HG02870 (cell line): ENCODE results near the gene DYNAP.

ENCODE experiments used
- ATAC-seq: cut with Tn5 transposase; IDR thresholded peaks from one replicate; pipeline ENCODE4 v1.9.1; 2021; ENCODE audit warnings: mild to moderate bottlenecking, moderate library complexity; ENCODE audit not compliant: unreplicated experiment

DYNAP gene, protein sequence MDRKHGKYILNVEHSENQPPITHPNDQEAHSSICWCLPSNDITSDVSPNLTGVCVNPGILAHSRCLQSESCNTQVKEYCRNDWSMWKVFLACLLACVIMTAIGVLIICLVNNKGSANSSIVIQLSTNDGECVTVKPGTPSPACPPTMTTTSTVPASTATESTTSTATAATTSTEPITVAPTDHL

DNA sequence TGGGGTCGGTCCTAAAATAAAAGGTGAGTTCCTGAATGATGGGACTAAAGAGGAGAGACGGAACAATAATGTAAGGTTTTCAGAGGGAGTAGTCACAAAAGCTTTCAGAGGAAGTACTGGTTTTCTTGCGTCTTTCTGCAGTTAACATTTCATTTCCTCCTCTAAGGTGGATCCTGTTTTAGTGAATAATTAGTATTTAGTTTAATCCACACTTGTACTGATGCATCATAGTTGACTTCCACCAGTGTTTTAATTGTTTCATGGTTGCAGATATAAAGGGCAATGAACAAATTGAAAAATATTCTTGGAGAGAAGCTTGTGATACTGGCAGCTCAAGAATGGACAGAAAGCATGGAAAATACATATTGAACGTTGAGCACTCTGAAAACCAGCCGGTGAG lies at the start of gene DYNAP:
DYNAP (plus strand) TSS at position 301 of the 400 bp plus-strand sequence; CDS start at position 339, 38 bp downstream.
- ATAC-seq: no peak

DNA sequence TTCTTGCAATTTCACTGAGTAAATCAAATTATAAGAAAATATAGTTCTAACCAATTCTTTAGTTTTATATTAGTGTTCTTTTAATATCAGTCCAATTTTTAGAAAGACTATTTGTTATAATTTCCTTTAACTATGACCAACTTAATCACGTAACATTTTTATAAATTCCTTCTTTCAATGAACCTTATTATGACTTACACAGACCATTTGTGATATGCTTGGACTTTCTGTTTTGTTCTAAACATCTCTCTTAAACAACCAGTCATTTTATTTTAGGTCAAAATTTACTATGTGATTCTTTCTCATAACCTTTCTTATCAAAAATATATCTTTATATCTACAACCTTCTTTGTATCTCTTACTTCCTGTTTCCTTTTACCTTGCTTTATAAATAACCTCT lies 39.5 kb upstream of the DYNAP start:
- no peak for ATAC-seq

GRCh38 chr18:54555286-54555685 lies 35.8 kb upstream of the DYNAP start:
- no peak for ATAC-seq

DNA sequence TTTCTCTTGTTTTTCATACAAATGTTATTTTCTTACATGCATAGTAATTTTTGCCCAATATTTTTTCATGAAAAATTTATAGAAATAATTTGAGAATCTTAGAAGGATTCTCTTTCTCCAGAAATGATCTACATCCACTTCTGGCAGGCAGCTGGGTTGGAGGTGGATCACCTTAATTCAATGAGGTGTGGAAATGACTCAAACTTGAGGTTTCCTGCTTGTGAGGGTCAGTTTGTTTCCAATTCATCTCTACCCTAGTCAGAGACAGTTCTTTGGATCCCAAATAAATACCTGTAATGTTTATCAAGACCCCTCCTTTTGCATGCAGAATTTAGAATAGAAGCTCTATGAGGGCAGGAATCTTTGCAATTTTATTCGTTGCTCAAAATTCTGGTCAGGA lies 35.0 kb upstream of the DYNAP start:
- ATAC-seq: no peak

DNA sequence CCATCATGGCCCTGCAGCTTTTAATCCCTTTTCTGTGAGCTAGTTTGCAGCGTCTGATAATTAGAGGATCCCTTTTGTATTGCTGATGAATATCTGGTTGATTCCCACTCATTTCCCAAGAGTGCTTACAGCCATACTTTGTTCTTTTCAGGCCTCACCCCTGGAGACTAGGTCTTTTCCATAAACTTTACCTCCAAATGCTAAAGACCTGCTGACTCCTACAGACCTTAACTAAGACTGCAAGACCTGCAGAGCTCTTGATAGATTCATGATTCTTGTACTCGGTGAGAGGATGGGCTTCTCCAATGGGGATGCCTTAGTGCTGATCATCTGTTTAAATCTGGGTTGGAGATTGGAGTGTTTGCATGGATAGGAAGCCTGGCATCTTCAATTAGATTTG lies 33.1 kb upstream of the DYNAP start:
- no peak for ATAC-seq

DNA sequence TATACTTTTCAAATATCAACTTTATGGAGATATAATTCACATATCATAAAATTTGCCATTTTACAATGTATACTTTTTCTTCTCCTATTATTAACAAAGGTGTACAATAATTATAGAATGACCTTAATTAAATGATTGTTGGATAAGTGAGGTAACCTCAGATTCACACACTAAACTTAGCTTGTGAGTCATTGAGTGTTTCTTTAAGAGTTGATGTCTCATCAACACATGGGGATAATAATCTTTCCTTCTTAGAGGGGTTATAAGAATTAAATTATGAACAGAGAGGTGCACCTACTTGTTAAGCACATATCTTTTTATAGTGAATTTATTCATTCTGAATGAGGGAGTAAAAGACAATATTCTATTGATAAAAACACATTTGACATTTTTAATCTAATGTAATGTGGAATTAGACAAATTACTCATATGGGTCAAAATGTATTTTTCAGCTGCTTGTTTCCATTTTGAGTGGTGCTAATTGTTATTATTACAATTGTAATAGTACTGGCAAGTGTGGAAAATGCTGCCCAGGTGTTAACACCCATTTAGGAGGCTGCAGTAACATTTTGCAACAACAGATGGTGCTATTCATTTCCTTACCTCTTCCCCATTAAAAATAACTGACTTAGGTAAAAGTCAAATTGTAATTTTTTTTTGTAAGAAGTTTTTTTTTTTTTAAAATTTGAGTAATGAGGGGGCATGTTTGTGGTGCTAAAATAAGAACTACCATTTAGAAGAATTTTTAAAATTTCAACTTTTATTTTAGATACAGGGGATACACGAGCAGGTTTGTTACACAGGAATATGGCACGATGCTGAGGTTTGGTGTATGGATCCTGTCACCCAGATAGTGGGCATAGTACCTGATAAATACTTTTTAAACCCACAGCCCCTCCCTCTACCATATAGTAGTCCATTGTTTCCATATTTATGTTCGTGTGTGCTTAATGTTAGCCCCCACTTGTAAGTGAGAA lies 32.1 kb upstream of the DYNAP start:
- peak; percentile 65 for ATAC-seq

DNA sequence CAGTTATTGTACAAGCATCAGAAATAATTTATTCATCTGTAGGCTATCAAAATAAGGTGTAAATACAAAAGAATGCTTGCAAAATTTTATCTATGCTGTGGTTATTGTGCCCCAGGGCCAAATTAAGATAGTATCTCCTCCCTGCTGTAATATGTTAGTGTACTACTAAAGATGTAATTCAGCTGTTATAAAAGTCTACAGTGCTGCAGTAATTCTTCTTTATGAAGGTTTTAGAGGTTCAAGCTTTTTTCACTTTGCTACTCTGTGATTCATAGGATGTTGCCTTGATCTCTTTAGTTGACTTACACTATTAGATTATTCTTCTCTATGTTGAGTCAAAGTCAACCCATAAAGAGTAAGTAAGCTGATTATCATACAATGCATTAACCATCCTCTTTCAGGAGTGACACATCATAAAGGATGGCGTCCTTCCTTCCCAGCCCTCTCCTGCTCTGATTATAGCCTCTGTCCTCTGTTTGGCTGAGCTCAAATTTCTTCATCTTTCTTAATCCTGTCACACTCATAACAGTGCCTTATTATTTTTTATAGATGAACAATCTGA lies 29.3 kb upstream of the DYNAP start:
- ATAC-seq: no peak

GRCh38 chr18:54580202-54580729 lies 10.8 kb upstream of the DYNAP start:
- ATAC-seq: no peak

- ATAC-seq: no peak
Observed at GRCh38 chr18:54584065-54584464, 7.0 kb upstream of the DYNAP start.

GRCh38 chr18:54585743-54586142 lies 5.3 kb upstream of the DYNAP start:
- ATAC-seq: no peak

DNA sequence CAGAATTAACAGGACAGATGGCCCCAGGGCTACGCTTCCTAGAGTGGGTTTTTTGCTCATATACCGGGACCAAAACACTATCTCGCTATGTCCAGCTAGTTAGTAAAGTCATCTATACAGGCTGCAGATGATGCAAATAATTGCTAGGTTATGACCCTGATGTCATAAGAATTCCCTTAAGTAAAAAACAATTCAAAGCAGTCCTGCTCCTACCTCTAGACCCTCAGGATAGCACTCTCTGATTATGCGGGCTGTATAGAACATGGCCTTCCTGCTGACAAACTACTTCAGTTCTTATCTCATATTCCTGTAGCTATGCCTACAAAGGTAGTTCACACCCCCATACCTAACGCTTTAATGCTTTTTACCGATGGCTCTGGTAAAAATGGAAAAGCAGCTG lies 13.2 kb downstream of the DYNAP start:
- no peak for ATAC-seq

DNA sequence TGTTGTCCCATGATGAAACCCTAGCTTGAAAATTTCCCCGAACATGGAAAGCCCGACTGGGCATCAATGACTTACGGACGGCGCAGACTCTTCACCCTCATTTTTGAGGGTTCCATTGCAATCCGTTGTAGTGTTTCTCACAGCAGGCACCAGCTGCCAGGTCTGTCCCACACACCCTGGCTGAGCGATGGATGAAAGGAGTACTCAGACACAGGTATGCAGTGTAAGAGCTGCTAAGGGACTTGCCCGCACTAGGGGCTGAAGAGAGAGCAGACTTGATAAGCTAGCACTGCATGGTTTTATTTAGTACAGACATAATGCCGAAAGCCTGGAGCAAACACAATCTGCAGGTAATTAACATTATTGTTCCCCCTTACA lies 15.8 kb downstream of the DYNAP start:
- ATAC-seq: no peak

DNA sequence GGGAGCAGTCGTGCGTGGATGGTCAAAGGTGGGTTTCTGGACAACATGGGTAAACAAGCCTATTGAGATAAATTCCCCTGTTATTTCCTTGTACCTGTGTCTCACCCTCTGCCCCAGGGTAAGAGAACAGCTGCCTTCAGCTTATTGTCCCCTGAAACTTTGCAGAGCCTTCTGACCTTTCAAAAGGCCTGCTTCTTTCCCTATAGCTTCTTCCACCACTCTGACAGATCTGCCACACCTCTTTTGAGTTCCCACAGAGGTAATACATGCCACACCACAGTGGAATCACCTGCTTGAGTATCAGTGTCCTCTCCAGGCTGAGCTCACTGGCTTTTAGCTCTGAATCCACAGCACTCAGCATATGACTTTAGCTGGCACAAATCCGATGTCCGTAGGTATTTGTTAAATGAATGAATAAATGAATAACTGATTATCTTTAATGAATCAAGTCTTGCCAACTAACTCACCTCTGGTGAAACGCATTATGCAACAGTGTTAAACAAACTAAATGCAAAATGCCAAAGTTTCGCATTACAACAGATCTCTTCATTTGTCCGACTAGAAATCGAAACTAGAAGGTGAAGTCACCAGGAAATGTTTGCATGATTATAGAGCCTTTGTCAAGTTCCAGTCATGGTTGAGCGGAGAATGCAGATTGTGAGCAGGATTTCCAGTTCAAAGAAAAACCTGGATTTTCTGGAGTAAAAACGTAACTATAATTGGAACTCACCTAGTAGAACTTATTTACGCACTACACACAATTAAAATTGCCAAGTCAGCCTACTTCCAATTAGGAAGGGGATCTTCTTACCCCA lies 16.4 kb downstream of the DYNAP start:
- no peak for ATAC-seq

- no peak for ATAC-seq
Observed at GRCh38 chr18:54608028-54608642, 17.1 kb downstream of the DYNAP start.

- no peak for ATAC-seq
Observed at GRCh38 chr18:54611816-54612215, 20.8 kb downstream of the DYNAP start.

- no peak for ATAC-seq
Observed at GRCh38 chr18:54612237-54612636, 21.2 kb downstream of the DYNAP start.

GRCh38 chr18:54613174-54613573 lies 22.1 kb downstream of the DYNAP start:
- ATAC-seq: no peak

GRCh38 chr18:54616220-54616848 lies 25.3 kb downstream of the DYNAP start:
- ATAC-seq: peak; percentile 72

DNA sequence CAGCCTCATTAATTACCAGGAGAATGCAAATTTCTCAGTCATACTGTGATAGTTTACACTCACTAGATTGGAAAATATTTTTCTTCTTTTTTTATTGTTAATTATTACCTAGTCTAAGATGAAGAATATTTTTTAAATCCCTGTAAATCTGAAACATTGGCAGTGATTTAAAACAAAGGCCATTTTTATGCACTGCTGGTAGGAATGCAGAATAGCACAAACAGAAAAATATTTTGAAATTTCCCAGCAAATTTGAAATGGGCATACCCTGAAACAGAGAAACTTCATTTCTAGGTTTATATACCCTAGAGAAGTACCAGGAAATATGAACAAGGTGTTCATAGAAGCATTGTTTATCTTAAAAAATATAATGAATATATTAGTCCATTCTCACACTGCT lies 31.0 kb downstream of the DYNAP start:
- no peak for ATAC-seq

DNA sequence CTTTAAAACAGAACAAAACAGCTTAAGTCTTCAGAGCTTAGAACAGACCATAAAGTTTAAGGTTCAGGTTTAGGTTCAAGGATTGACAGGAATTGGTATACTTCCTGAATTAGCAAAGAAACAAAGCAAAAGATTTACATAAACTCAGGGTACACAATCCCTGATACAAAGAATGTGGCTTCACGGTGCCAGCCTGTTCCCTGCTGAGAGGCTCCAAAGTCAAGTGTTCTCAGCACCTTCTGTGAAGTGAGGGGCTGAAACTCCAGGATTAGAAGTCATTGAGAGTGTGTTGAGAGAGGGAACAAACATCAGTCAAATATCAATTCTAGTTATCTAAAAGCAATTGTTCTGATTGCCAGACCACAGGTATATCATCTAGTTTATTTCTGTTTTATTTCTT lies 35.7 kb downstream of the DYNAP start:
- no peak for ATAC-seq
